Stimulated activated effector memory CD8-positive, alpha-beta T cell treated with anti-CD3 and anti-CD28 coated beads, Interleukin-12 subunit alpha, Interleukin-12 subunit beta, amount 100 ng/mL, for 72 hours (primary cell): ENCODE results near the gene IFITM1.
"Not testable (repeated sequence)": the region's sequence is repeated elsewhere in the genome, so short reads cannot be mapped to it uniquely, and the experiment has no call there.

Experiments
- ATAC-seq: fragments of 150-1000 bp; cut with Tn5 transposase; 2 replicates; pipeline ENCODE4 v1.10.0; 2021
- DNase-seq, 2 donors: peaks; one replicate each; pipeline ENCODE4 v3.0.0; 2021 to 2022; ENCODE audit warnings: low spot score in 2 of 2
- H3K27ac Mint-ChIP-seq: one replicate; pipeline ENCODE4 v1.8.0; 2022; ENCODE audit warnings: mild to moderate bottlenecking, mixed read lengths
- H3K36me3 Mint-ChIP-seq: one replicate; pipeline ENCODE4 v1.8.0; 2022; ENCODE audit warnings: mild to moderate bottlenecking, mixed read lengths
- H3K4me1 Mint-ChIP-seq: one replicate; pipeline ENCODE4 v1.8.0; 2022; ENCODE audit warnings: mixed read lengths
- H3K4me3 Mint-ChIP-seq: one replicate; pipeline ENCODE4 v1.8.0; 2022; ENCODE audit warnings: mild to moderate bottlenecking, mixed read lengths
- H3K9me3 Mint-ChIP-seq: one replicate; pipeline ENCODE4 v1.8.0; 2022; ENCODE audit warnings: mixed read lengths

The IFITM1 gene

GRCh38 chr11:331358-332060 is 17.7 kb downstream of the IFITM1 start:
- no peak for DNase-seq
- Mint-ChIP-seq H3K9me3 (no peaks in the 10 kb centered on the region), H3K27ac (peak overlapping the region; percentile 63), H3K4me1 (peaks cover 69% of the 10 kb centered on the region), H3K4me3 (peak overlapping the region; percentile 54), H3K36me3 (peaks cover 6% of the 10 kb centered on the region)
- no peak for ATAC-seq

GRCh38 chr11:332651-333480 is 19.0 kb downstream of the IFITM1 start:
- Mint-ChIP-seq H3K9me3 (no peaks in the 10 kb centered on the region), H3K4me3 (no peak overlapping the region), H3K4me1 (peaks cover 61% of the 10 kb centered on the region), H3K27ac (no peak overlapping the region), H3K36me3 (peaks cover 6% of the 10 kb centered on the region)
- ATAC-seq: no peak
- DNase-seq: no peak

DNA sequence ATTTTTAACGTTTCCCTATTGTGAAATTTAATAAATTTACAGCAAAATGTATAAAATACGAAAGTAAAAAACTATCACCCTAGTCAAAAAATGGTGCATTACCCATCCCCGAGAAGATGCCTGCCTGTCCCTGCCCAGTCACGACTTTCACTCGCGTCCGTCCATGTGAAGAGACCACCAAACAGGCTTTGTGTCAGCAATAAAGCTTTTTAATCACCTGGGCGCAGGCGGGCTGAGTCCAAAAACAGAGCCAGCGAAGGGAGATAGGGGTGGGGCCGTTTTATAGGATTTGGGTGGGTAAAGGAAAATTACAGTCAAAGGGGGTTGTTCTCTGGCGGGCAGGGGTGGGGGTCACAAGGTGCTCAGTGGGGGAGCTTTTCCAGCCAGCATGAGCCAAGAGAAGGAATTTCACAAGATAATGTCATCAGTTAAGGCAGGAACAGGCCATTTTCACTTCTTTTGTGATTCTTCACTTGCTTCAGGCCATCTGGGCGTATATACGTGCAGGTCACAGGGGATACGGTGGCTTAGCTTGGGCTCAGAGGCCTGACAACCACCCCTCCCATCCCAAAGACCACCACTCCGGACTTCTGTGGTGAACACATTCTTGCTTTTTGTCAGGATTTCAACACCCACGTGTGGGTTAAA is 19.9 kb downstream of the IFITM1 start:
- not testable (repeated sequence) for H3K4me3 Mint-ChIP-seq, DNase-seq, H3K27ac Mint-ChIP-seq, H3K9me3 Mint-ChIP-seq, H3K36me3 Mint-ChIP-seq, ATAC-seq
- H3K4me1 Mint-ChIP-seq: peaks cover 61% of the 10 kb centered on the region

DNA sequence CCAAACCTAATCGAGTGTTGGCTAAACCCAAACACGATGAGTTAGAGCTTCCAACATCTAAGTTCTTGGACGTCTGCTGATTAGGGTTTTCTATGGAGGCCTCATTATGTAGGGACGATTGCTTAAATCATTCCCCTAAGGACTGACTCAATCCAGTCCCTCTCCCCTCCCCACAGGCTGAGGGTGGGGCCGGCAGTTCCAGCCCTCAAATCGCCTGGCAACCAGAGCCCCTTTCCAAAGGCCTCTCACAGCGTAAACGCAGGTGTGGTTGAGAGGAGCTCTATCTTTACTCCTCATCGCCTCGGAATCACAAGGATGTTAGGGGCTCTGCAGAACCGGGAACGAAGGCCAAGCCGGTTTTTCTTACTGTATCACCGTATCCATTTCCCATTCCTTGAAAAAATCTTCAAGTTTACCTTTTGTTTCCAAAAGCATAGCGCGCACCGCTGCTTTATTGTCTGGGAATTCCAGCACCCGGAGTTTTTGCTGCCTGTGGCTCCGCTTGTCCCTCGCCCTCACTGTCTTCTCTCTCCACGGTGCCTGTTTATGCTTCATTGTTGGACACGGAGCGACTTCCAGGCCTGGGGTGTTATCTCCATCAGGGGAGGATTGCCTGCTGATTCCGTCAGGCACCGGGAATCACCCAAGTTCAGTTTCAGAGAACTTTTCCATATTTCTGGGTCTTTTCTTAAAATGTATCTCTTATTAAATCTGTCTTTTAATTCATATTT is 20.6 kb downstream of the IFITM1 start:
- ATAC-seq: no peak
- no peaks in the 10 kb centered on the region for H3K9me3 Mint-ChIP-seq
- peaks cover 6% of the 10 kb centered on the region for H3K36me3 Mint-ChIP-seq
- H3K27ac Mint-ChIP-seq: no peak overlapping the region
- H3K4me3 Mint-ChIP-seq: no peak overlapping the region
- peaks cover 54% of the 10 kb centered on the region for H3K4me1 Mint-ChIP-seq
- no peak for DNase-seq

DNA sequence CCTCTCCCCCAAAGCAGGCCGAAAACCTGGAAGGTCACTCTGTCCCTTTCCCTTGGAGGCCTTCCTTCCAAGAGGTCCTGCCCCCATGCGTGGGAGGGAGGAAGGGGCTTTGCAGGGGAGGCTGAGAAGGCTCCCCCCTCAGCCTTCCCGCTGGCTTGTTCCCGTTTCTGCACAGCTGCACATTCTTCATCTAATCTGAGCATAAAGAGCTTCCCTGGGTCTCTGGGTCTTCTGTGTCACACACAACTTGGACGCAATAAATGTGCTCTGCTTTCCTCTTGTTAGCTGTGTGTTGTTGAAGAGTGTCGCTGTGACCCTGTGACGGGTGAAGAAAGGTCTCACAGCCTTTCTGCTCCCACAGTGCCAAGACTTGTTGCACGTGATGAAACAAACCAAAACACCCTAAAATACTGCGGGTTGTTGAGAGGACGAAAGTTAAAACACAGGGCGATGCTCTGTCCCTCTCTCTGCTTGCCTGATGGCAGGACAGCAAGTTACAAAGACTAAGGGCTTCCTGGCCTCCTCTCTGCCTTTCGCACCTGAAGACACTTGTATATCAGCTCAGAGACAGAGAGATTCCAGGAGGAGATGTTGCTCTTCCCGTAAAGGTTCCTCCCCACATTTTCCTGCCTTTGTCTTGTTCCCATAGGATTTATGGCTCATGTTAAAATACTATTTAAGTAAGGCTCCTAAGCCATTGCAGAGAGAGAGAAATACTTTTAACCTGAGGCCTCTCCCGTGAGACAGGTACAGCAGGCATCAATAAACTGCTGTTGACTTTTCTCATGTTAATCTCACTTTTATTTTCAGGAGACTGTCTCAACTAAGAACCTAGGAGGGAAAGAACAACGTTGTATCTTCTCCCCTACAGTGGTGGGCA is 22.2 kb downstream of the IFITM1 start:
- Mint-ChIP-seq H3K4me1 (peaks cover 45% of the 10 kb centered on the region), H3K4me3 (no peak overlapping the region), H3K9me3 (no peaks in the 10 kb centered on the region), H3K27ac (peak overlapping the region; percentile 61), H3K36me3 (peaks cover 1% of the 10 kb centered on the region)
- DNase-seq (no peak), ATAC-seq (no peak)

GRCh38 chr11:336659-337198 is 22.9 kb downstream of the IFITM1 start:
- Mint-ChIP-seq H3K4me1 (peaks cover 45% of the 10 kb centered on the region), H3K36me3 (no peaks in the 10 kb centered on the region), H3K4me3 (no peak overlapping the region), H3K9me3 (no peaks in the 10 kb centered on the region), H3K27ac (peak overlapping the region; percentile 61)
- ATAC-seq: no peak
- DNase-seq: no peak

DNA sequence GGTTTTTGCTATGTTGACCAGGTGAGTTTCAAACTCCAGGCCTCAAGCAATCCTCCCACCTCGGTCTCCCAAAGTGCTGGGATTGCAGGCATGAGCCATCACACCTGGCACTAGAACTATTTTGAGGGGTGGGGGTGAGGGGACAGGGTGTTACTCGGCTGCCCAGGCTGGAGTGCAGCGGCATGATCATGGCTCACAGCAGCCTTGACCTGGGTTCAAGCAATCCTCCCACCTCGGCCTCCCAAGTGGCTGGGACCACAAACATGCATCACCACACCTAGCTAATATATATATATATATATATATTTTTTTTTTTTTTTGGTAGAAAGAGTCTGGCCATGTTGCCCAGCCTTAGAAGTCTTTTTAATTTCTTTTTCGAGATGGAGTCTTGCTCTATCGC is 23.9 kb downstream of the IFITM1 start:
- Mint-ChIP-seq H3K4me1 (peaks cover 40% of the 10 kb centered on the region), H3K27ac (no peak overlapping the region), H3K4me3 (no peak overlapping the region), H3K36me3 (no peaks in the 10 kb centered on the region), H3K9me3 (no peaks in the 10 kb centered on the region)
- ATAC-seq (no peak), DNase-seq (no peak)

GRCh38 chr11:339963-340362 is 26.1 kb downstream of the IFITM1 start:
- H3K36me3 Mint-ChIP-seq: no peaks in the 10 kb centered on the region
- H3K4me1 Mint-ChIP-seq: peaks cover 30% of the 10 kb centered on the region
- H3K4me3 Mint-ChIP-seq: no peak overlapping the region
- no peak overlapping the region for H3K27ac Mint-ChIP-seq
- no peaks in the 10 kb centered on the region for H3K9me3 Mint-ChIP-seq
- DNase-seq: no peak
- no peak for ATAC-seq

DNA sequence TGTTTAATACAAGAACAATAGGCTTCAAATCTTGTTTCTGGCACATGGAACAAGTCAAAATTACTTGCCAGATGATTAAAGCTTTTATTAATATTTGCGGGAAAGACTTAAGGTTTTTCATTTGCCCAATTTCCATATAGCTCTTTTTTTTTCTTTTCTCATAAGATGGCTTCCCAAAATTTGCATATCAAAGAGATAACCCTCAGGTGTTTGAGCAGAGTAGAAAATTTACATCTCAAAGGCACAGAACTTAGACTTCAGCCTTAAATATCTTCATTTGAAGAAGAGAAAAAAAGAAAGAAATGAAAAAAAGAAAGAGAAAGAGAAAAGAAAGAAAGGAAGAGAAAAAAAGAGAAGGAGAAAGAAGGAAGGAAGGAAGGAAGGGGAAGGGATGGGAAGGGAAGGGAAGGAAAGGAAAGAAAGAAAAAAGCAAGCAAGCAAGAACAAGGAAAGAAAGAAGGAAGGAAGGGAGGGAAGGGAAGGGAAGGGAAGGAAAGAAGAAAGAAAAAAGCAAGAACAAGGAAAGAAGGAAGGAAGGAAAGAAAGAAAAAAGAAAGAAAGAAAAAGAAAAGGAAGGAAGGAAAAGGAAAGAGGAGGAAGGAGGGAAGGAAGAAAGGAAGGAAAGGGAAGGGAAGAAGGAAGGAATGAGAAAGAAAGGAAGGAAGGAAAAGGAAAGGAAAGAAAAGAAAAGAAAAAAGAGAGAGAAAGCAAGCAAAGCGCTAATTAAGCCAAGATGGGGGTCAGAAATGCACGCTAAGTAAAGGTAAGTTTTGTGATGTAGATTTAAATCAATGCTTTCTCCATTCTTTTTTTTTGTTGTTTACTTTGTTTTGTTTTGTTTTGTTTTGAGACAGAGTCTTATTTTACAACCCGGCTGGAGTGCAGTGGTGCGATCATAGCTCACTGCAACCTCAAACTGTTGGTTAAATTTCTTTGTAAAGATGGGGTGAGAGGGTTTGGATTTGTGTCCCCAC is 27.0 kb downstream of the IFITM1 start:
- peak overlapping the region; percentile 38 for H3K27ac Mint-ChIP-seq
- peaks cover 30% of the 10 kb centered on the region for H3K4me1 Mint-ChIP-seq
- ATAC-seq (no peak), DNase-seq (no peak)
- H3K36me3 Mint-ChIP-seq: no peaks in the 10 kb centered on the region
- no peaks in the 10 kb centered on the region for H3K9me3 Mint-ChIP-seq
- no peak overlapping the region for H3K4me3 Mint-ChIP-seq

- Mint-ChIP-seq H3K9me3 (no peaks in the 10 kb centered on the region), H3K4me3 (no peak overlapping the region), H3K4me1 (peaks cover 21% of the 10 kb centered on the region), H3K27ac (no peak overlapping the region), H3K36me3 (no peaks in the 10 kb centered on the region)
- ATAC-seq: peak; percentile 21
- DNase-seq: no peak
Observed at GRCh38 chr11:342328-342727, 28.5 kb downstream of the IFITM1 start.

DNA sequence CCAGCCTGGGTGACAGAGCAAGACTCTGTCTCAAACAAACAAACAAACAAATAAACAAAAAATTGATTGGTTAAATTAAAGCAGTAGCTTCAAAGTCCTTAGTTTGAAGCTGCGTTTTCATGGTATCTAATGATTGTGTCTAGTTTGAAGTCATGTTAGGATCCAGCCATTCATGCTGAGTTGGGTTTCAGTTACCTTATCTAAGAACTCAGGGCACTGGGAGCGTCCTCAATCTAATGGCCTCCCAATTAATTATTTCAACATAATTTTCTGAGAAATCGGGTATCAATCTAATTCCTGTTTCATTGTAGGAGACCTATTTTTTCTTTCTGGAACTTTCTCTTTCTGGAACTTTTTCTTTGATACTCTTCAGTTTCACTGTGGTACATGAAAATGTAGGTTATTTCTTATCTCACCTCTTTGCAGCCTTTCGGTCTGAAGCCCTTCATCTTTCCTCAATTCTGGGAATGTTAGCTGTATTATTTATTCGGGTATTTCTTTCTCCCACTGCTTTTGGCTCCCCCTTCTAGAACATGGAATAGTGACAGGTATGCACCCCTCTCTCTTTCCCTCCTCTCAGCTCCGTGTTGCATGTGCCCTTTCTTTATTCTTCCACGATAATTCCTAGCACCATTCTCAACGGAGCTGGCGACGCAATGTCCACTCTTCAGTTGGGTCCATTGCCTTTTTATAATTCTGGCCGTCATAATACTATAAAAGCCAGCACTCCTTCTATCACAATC is 31.2 kb downstream of the IFITM1 start:
- H3K4me1 Mint-ChIP-seq: peaks cover 23% of the 10 kb centered on the region
- no peak overlapping the region for H3K4me3 Mint-ChIP-seq

DNA sequence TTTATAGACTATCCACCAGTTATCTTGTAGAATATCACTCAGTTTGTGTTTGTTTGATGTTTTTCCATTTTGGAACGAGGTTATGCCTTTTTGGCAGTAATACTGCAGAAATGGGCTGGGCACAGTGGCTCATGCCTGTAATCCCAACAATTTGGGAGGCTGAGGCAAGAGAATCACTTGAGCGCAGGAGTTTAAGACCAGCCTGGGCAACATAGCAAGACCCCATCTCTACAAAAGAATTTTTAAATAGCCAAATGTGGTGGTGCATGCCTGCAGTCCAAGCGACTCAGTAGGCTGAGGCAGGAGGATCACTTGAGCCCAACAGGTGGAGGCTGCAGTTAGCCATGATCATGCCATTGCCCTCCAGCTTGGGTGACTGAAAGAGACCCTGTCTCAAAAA is 32.7 kb downstream of the IFITM1 start:
- no peak for DNase-seq
- no peak overlapping the region for H3K27ac Mint-ChIP-seq
- ATAC-seq: no peak
- H3K36me3 Mint-ChIP-seq: peaks cover 6% of the 10 kb centered on the region
- no peak overlapping the region for H3K4me3 Mint-ChIP-seq
- peaks cover 27% of the 10 kb centered on the region for H3K4me1 Mint-ChIP-seq
- no peaks in the 10 kb centered on the region for H3K9me3 Mint-ChIP-seq

More for the DNA sequence above, 31.2 kb downstream of the IFITM1 start:
- no peaks in the 10 kb centered on the region for H3K9me3 Mint-ChIP-seq
- H3K27ac Mint-ChIP-seq: no peak overlapping the region
- ATAC-seq (no peak), DNase-seq (no peak)
- H3K36me3 Mint-ChIP-seq: peaks cover 5% of the 10 kb centered on the region
